Neural cell (in vitro differentiated cells): Measurements from ENCODE around the gene TENT5C. TPM values are rescaled to one million over a fixed set of nuclear protein-coding genes. Genes with fewer than 3 reads are reported as not detected.

Experiments
- H2AFZ ChIP-seq: fragments of 200-600, 300-800 bp; sonication (generic), shearing (Covaris generic); 2 replicates; pipeline ENCODE4 v1.6.0; 2014; ENCODE audit warnings: low read depth, mild to moderate bottlenecking, antibody characterized with exemption, low read length, moderate library complexity
- H3F3A ChIP-seq: fragments of 200-600 bp; shearing (Covaris generic); 2 replicates; pipeline ENCODE4 v1.6.1; 2016; ENCODE audit warnings: mild to moderate bottlenecking, moderate library complexity, mixed read lengths, antibody characterized with exemption, low read length; ENCODE audit not compliant: insufficient read depth, poor library complexity, severe bottlenecking
- H3K27ac ChIP-seq: fragments of 200-600, 300-800 bp; sonication (generic), shearing (Covaris generic); 2 replicates; pipeline ENCODE4 v1.5.1; 2014; ENCODE audit warnings: mild to moderate bottlenecking, low read length, moderate library complexity
- H3K27me3 ChIP-seq: fragments of 300-800, 200-600 bp; sonication (generic), shearing (Covaris generic); 2 replicates; pipeline ENCODE4 v1.6.0; 2014; ENCODE audit warnings: mild to moderate bottlenecking, low read depth, low read length, moderate library complexity; ENCODE audit not compliant: insufficient read depth
- H3K36me3 ChIP-seq: fragments of 300-800, 200-600 bp; sonication (generic), shearing (Covaris generic); 2 replicates; pipeline ENCODE4 v1.5.1; 2014; ENCODE audit warnings: mild to moderate bottlenecking, antibody characterized with exemption, low read length, moderate library complexity; ENCODE audit not compliant: insufficient read depth
- H3K4me2 ChIP-seq: fragments of 300-800, 200-600 bp; sonication (generic), shearing (Covaris generic); 2 replicates; pipeline ENCODE4 v1.6.0; 2014; ENCODE audit warnings: mild to moderate bottlenecking, low read length
- H3K4me3 ChIP-seq: fragments of 300-800, 200-600 bp; sonication (generic), shearing (Covaris generic); 2 replicates; pipeline ENCODE4 v1.5.1; 2014; ENCODE audit warnings: mild to moderate bottlenecking, low read length, moderate library complexity
- H3K79me2 ChIP-seq: fragments of 200-600 bp; shearing (Covaris generic); replicated peaks from 2 replicates; pipeline ENCODE4 v1.6.0; 2014; ENCODE audit warnings: mild to moderate bottlenecking, low read length, moderate library complexity; ENCODE audit not compliant: insufficient read depth
- H3K9ac ChIP-seq: fragments of 300-800, 200-600 bp; sonication (generic), shearing (Covaris generic); 2 replicates; pipeline ENCODE4 v1.6.1; 2016; ENCODE audit warnings: mild to moderate bottlenecking, low read length, mixed read lengths
- H3K9me2 ChIP-seq: fragments of 200-600 bp; shearing (Covaris generic); 2 replicates; pipeline ENCODE4 v1.6.1; 2016; ENCODE audit warnings: mild to moderate bottlenecking, low read length, mixed read lengths; ENCODE audit not compliant: insufficient read depth
- H3K9me3 ChIP-seq: fragments of 200-600, 300-800 bp; sonication (generic), shearing (Covaris generic); 2 replicates; pipeline ENCODE4 v1.6.1; 2016; ENCODE audit warnings: mild to moderate bottlenecking, mixed run types, low read length, moderate library complexity, mixed read lengths
- H4K20me1 ChIP-seq: fragments of 200-600 bp; shearing (Covaris generic); 2 replicates; pipeline ENCODE4 v1.6.1; 2016; ENCODE audit warnings: mild to moderate bottlenecking, mixed run types; ENCODE audit not compliant: insufficient read depth
- EP300 ChIP-seq: fragments of 450-650 bp; conservative IDR thresholded peaks from 2 replicates; pipeline ENCODE4 v1.6.1; 2014; ENCODE audit warnings: antibody characterized with exemption, mild to moderate bottlenecking, moderate library complexity; ENCODE audit not compliant: poor library complexity, severe bottlenecking
- EZH2 ChIP-seq: fragments of 200-600, 300-800 bp; shearing (Covaris generic), sonication (generic); IDR thresholded peaks from 2 replicates; pipeline ENCODE4 v1.6.1; 2014; ENCODE audit warnings: antibody characterized with exemption, low read length, borderline replicate concordance, mild to moderate bottlenecking; ENCODE audit not compliant: insufficient read depth, poor library complexity, severe bottlenecking
- MXI1 ChIP-seq: fragments of 450-650 bp; conservative IDR thresholded peaks from 2 replicates; pipeline ENCODE4 v1.6.1; 2014; ENCODE audit warnings: antibody characterized with exemption, mild to moderate bottlenecking; ENCODE audit not compliant: poor library complexity, severe bottlenecking
- POLR2AphosphoS5 ChIP-seq: IDR thresholded peaks from 2 replicates; pipeline ENCODE4 v1.6.1; 2012
- RAD21 ChIP-seq: fragments of 450-650 bp; conservative IDR thresholded peaks from 2 replicates; pipeline ENCODE4 v1.6.1; 2014; ENCODE audit warnings: antibody characterized with exemption, mild to moderate bottlenecking, moderate library complexity
- REST ChIP-seq: IDR thresholded peaks from 2 replicates; pipeline ENCODE4 v1.6.1; 2012; ENCODE audit warnings: borderline replicate concordance
- SMC3 ChIP-seq: fragments of 450-650 bp; conservative IDR thresholded peaks from 2 replicates; pipeline ENCODE4 v1.6.1; 2014; ENCODE audit warnings: antibody characterized with exemption, mild to moderate bottlenecking, moderate library complexity; ENCODE audit not compliant: poor library complexity
- TAF1 ChIP-seq: IDR thresholded peaks from 2 replicates; pipeline ENCODE4 v1.6.1; 2012; ENCODE audit warnings: low read depth
- polyA minus RNA-seq: library from RNA; depleted of rRNA, polyadenylated mRNA; stranded (reverse); fragments of >200 nt; gene quantifications from 2 replicates; pipeline ENCODE4 v1.2.3, GENCODE V29; 2014
- polyA plus RNA-seq: library from polyadenylated mRNA; depleted of rRNA; stranded (reverse); fragments of >200 nt; gene quantifications from 2 replicates; pipeline ENCODE4 v1.2.3, GENCODE V29; 2014
- TF ChIP-seq, protein P1 (sequence below): fragments of 450-650 bp; IDR thresholded peaks from 2 replicates; pipeline ENCODE4 v1.5.1; 2014; ENCODE audit warnings: antibody characterized with exemption, mild to moderate bottlenecking, moderate library complexity; ENCODE audit not compliant: poor library complexity, severe bottlenecking

The TENT5C gene
- polyA plus RNA-seq: 0.05 and 0.42 TPM in 2 replicates
- not detected in 2 replicates for polyA minus RNA-seq

DNA sequence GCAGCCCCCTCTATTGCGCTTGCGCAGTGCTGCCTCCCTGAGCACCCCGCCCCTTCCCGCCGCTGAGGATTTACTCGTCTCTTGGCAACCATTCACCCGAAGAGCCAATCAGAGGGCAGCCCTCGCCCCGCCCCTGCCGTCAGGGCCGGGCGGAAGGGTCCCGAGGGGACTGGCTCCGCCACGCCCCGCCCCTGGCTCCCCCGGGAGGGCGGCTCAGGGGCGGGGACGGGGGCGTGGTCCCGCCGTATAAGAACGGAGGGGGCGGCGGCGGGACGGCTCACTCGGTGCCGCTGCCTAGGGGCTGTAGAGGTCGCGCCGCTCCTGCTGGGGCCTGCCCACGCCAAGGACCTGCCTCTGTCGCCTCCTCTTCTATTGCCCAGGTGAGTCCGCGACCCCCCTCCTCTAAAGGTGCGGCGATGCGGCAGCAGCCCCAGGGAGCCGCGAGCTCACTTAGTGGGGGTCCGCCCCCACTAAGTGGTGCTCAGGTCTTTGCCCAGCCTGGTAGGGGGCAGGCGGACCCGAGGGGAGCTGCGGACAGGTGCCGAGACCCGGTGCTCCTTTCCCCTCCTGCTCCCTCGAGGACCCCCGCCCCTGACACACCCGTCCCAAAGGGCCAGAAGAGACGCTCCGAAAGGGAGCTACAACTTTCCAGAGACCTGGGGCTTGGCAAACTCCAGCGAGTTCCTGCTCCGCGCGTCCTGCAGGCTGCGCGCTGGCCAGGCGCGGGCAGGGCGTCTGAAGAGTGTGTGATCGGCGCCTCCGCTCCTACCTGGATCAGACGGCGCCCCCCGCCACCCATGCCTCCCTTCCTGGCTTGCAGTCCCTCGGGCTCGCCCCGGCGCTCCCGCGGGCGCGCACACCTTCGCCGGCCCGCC is at the start of gene TENT5C:
Gene TENT5C, plus strand, starts transcription at position 275 of the 875 bp plus-strand sequence. CDS start 16,821 bp downstream, outside the sequence.
- no peaks in the 10 kb centered on the region for H3K9me2 ChIP-seq
- H3K27ac ChIP-seq: no peak within 1 kb of the TSS
- TF ChIP-seq POLR2AphosphoS5 (peak; percentile 7), SMC3 (peak; percentile 12), EP300 (no peak), MXI1 (peak; percentile 57), TAF1 (no peak)
- H3K4me2 ChIP-seq: peak within 1 kb of the TSS; percentile 75
- H3K79me2 ChIP-seq: no peaks in the 10 kb centered on the region
- peak within 1 kb of the TSS; percentile 85 for H3K4me3 ChIP-seq
- H4K20me1 ChIP-seq: no peaks in the 10 kb centered on the region
- H3K9me3 ChIP-seq: no peaks in the 10 kb centered on the region
- H3F3A ChIP-seq: no peaks in the 10 kb centered on the region
- H2AFZ ChIP-seq: peak within 1 kb of the TSS; percentile 59
- H3K36me3 ChIP-seq: no peaks in the 10 kb centered on the region
- peaks cover 37% of the 10 kb centered on the region for H3K27me3 ChIP-seq
- peak within 1 kb of the TSS; percentile 50 for H3K9ac ChIP-seq

DNA sequence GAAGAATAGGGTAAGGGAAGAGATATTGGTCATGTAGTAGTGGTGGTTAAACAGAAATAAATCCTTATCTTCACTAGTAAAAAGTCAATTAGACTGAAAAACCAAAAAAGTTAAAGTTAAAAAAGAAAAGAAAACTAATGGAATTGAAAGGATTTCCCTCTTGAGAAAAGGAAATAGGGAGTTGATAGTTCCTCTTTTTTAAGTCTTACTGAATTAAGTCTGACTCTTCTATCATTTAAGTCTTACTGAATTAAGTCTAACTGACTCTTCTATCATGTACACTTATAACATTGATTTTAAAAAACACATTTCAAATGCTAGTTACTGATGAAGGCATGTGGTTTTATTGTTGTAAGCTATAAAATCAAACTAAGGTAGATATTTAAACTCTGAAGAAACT is 49.5 kb upstream of the TENT5C start:
- Histone ChIP-seq H3K9ac (no peak overlapping the region), H4K20me1 (no peaks in the 10 kb centered on the region), H3F3A (no peaks in the 10 kb centered on the region), H3K27ac (no peak overlapping the region), H3K79me2 (no peaks in the 10 kb centered on the region), H3K4me3 (no peak overlapping the region), H3K27me3 (no peaks in the 10 kb centered on the region), H3K36me3 (no peaks in the 10 kb centered on the region), H3K9me2 (no peaks in the 10 kb centered on the region), H2AFZ (no peak overlapping the region), H3K4me2 (no peak overlapping the region), H3K9me3 (no peaks in the 10 kb centered on the region)
- no peak for TF ChIP-seq REST
- TF ChIP-seq SMC3: no peak
- TF ChIP-seq RAD21: no peak
- TF ChIP-seq POLR2AphosphoS5: no peak
- no peak for TF ChIP-seq TAF1
- TF ChIP-seq, protein P1, sequence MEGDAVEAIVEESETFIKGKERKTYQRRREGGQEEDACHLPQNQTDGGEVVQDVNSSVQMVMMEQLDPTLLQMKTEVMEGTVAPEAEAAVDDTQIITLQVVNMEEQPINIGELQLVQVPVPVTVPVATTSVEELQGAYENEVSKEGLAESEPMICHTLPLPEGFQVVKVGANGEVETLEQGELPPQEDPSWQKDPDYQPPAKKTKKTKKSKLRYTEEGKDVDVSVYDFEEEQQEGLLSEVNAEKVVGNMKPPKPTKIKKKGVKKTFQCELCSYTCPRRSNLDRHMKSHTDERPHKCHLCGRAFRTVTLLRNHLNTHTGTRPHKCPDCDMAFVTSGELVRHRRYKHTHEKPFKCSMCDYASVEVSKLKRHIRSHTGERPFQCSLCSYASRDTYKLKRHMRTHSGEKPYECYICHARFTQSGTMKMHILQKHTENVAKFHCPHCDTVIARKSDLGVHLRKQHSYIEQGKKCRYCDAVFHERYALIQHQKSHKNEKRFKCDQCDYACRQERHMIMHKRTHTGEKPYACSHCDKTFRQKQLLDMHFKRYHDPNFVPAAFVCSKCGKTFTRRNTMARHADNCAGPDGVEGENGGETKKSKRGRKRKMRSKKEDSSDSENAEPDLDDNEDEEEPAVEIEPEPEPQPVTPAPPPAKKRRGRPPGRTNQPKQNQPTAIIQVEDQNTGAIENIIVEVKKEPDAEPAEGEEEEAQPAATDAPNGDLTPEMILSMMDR: no peak
- no peak for TF ChIP-seq MXI1
- no peak for TF ChIP-seq EP300
- no peak for TF ChIP-seq EZH2
